Activated CD4-positive, alpha-beta T cell treated with anti-CD3 and anti-CD28 coated beads for 36 hours (primary cell): ENCODE results near the gene DBH. TPM values are rescaled to one million over a fixed set of nuclear protein-coding genes. Genes with fewer than 3 reads are reported as not detected.

Source experiments
- ATAC-seq: fragments of 200-7000 bp; cut with Tn5 transposase; one replicate; pipeline ENCODE4 v1.10.0; 2021; ENCODE audit warnings: mild to moderate bottlenecking, moderate library complexity
- CTCF ChIA-PET: fragments of 350-600 bp; sonication (Branson Sonifier 250); formaldehyde crosslinking; loops from one replicate; lab custom pipeline; 2021; ENCODE audit warnings: antibody characterized with exemption; lab: Charles Lee
- POLR2A ChIA-PET: fragments of 350-600 bp; sonication (Branson Sonifier 250); formaldehyde crosslinking; loops from one replicate; lab custom pipeline; 2021; ENCODE audit warnings: antibody characterized with exemption, inconsistent platforms; lab: Charles Lee
- DNase-seq: peaks from one replicate; pipeline ENCODE4 v3.0.0-alpha.2; 2020
- H3K27ac Mint-ChIP-seq: one replicate; pipeline ENCODE4 v1.8.0; 2021; ENCODE audit warnings: mixed read lengths
- H3K27me3 Mint-ChIP-seq: one replicate; pipeline ENCODE4 v1.8.0; 2021; ENCODE audit warnings: mixed read lengths
- H3K36me3 Mint-ChIP-seq: one replicate; pipeline ENCODE4 v1.8.0; 2021; ENCODE audit warnings: low read depth, mixed read lengths
- H3K4me1 Mint-ChIP-seq: one replicate; pipeline ENCODE4 v1.8.0; 2021; ENCODE audit warnings: mixed read lengths
- H3K4me3 Mint-ChIP-seq: one replicate; pipeline ENCODE4 v1.8.0; 2021; ENCODE audit warnings: mild to moderate bottlenecking, moderate library complexity, mixed read lengths
- H3K9me3 Mint-ChIP-seq: one replicate; pipeline ENCODE4 v1.8.0; 2021; ENCODE audit warnings: low read depth, mixed read lengths
- intact Hi-C, 2 experiments: fragments of 100-400 bp; cut with DNase I in 1 of 2; cut with micrococcal nuclease in 1 of 2; formaldehyde crosslinking; loops; one replicate each; pipeline versions ENCODE4 v1.14.2 to v1.15.1; 2022 to 2024; cut with DNase I, micrococcal nuclease
- total RNA-seq, 2 experiments: library from RNA; stranded (reverse); gene quantifications; one replicate each; pipeline ENCODE4 v1.2.3, GENCODE V29; 2021

Gene DBH
- total RNA-seq, 2 experiments from 2014 or later, result not detected

- Mint-ChIP-seq H3K27ac (no peak overlapping the region), H3K4me1 (peaks cover 13% of the 10 kb centered on the region), H3K27me3 (no peaks in the 10 kb centered on the region), H3K4me3 (no peak overlapping the region), H3K9me3 (no peaks in the 10 kb centered on the region), H3K36me3 (no peaks in the 10 kb centered on the region)
- ChIA-PET POLR2A (no interaction called here), CTCF (no interaction called here)
- ATAC-seq, result no peak
- DNase-seq, result no peak
- intact Hi-C loops, result no loop called here
Observed at GRCh38 chr9:133689151-133689763, 53.1 kb downstream of the DBH start.

GRCh38 chr9:133690081-133690561 is 54.0 kb downstream of the DBH start:
- ChIA-PET POLR2A (no interaction called here), CTCF (no interaction called here)
- no peaks in the 10 kb centered on the region for H3K9me3 Mint-ChIP-seq
- no peak overlapping the region for H3K4me3 Mint-ChIP-seq
- no peak for DNase-seq
- ATAC-seq, result no peak
- H3K36me3 Mint-ChIP-seq, result peaks cover 5% of the 10 kb centered on the region
- intact Hi-C loops, result no loop called here
- no peak overlapping the region for H3K27ac Mint-ChIP-seq
- H3K4me1 Mint-ChIP-seq, result peaks cover 11% of the 10 kb centered on the region
- no peaks in the 10 kb centered on the region for H3K27me3 Mint-ChIP-seq

GRCh38 chr9:133691191-133691590 is 55.0 kb downstream of the DBH start:
- peaks cover 5% of the 10 kb centered on the region for H3K36me3 Mint-ChIP-seq
- H3K4me1 Mint-ChIP-seq, result peaks cover 10% of the 10 kb centered on the region
- ChIA-PET CTCF (no interaction called here), POLR2A (no interaction called here)
- no peaks in the 10 kb centered on the region for H3K9me3 Mint-ChIP-seq
- ATAC-seq (no peak), DNase-seq (no peak)
- intact Hi-C loops, result no loop called here
- no peaks in the 10 kb centered on the region for H3K27me3 Mint-ChIP-seq
- H3K4me3 Mint-ChIP-seq, result no peak overlapping the region
- no peak overlapping the region for H3K27ac Mint-ChIP-seq

- Mint-ChIP-seq H3K4me3 (no peak overlapping the region), H3K36me3 (peaks cover 5% of the 10 kb centered on the region), H3K27ac (no peak overlapping the region), H3K27me3 (no peaks in the 10 kb centered on the region), H3K9me3 (no peaks in the 10 kb centered on the region), H3K4me1 (peaks cover 15% of the 10 kb centered on the region)
- ATAC-seq (peak; percentile 89), DNase-seq (peak; percentile 54)
- intact Hi-C loops, result no loop called here
- POLR2A ChIA-PET, result no interaction called here
- CTCF ChIA-PET, result interaction anchor here (0.6 kb wide), 1 partner anchor 10 kb away, joined by 4 read pairs; no protein-coding TSS in a partner anchor
Observed at GRCh38 chr9:133691626-133692363, 55.6 kb downstream of the DBH start.

GRCh38 chr9:133692364-133692985 is 56.3 kb downstream of the DBH start:
- ATAC-seq (no peak), DNase-seq (no peak)
- peaks cover 19% of the 10 kb centered on the region for H3K4me1 Mint-ChIP-seq
- intact Hi-C loops, result no loop called here
- POLR2A ChIA-PET, result no interaction called here
- CTCF ChIA-PET, result interaction anchor here (0.6 kb wide), 1 partner anchor 10 kb away, joined by 4 read pairs; no protein-coding TSS in a partner anchor
- no peaks in the 10 kb centered on the region for H3K27me3 Mint-ChIP-seq
- H3K36me3 Mint-ChIP-seq, result peaks cover 5% of the 10 kb centered on the region
- H3K4me3 Mint-ChIP-seq, result no peak overlapping the region
- no peaks in the 10 kb centered on the region for H3K9me3 Mint-ChIP-seq
- H3K27ac Mint-ChIP-seq, result no peak overlapping the region

GRCh38 chr9:133693116-133693515 is 57.0 kb downstream of the DBH start:
- intact Hi-C loops, result no loop called here
- Mint-ChIP-seq H3K9me3 (no peaks in the 10 kb centered on the region), H3K27ac (no peak overlapping the region), H3K27me3 (no peaks in the 10 kb centered on the region), H3K36me3 (peaks cover 5% of the 10 kb centered on the region), H3K4me3 (no peak overlapping the region), H3K4me1 (peaks cover 22% of the 10 kb centered on the region)
- POLR2A ChIA-PET, result no interaction called here
- ATAC-seq (no peak), DNase-seq (no peak)
- CTCF ChIA-PET, result interaction anchor here (0.7 to 1.1 kb wide), 3 partner anchors 9 to 301 kb away, joined by 3 to 5 read pairs (median 3); no protein-coding TSS in a partner anchor

- DNase-seq (no peak), ATAC-seq (no peak)
- no peaks in the 10 kb centered on the region for H3K9me3 Mint-ChIP-seq
- intact Hi-C loops, result no loop called here
- POLR2A ChIA-PET, result no interaction called here
- CTCF ChIA-PET, result interaction anchor here (0.7 to 1.1 kb wide), 4 partner anchors 10 to 300 kb away, joined by 3 to 5 read pairs (median 3); no protein-coding TSS in a partner anchor
- H3K4me3 Mint-ChIP-seq, result no peak overlapping the region
- H3K27me3 Mint-ChIP-seq, result no peaks in the 10 kb centered on the region
- H3K36me3 Mint-ChIP-seq, result peaks cover 8% of the 10 kb centered on the region
- no peak overlapping the region for H3K27ac Mint-ChIP-seq
- H3K4me1 Mint-ChIP-seq, result peaks cover 30% of the 10 kb centered on the region
Observed at GRCh38 chr9:133693703-133694529, 57.8 kb downstream of the DBH start.

GRCh38 chr9:133694686-133695085 is 58.5 kb downstream of the DBH start:
- H3K36me3 Mint-ChIP-seq, result peaks cover 8% of the 10 kb centered on the region
- ChIA-PET POLR2A (no interaction called here), CTCF (no interaction called here)
- H3K4me1 Mint-ChIP-seq, result peaks cover 33% of the 10 kb centered on the region
- intact Hi-C loops, result no loop called here
- H3K27ac Mint-ChIP-seq, result no peak overlapping the region
- ATAC-seq, result no peak
- H3K27me3 Mint-ChIP-seq, result no peaks in the 10 kb centered on the region
- peaks cover 1% of the 10 kb centered on the region for H3K9me3 Mint-ChIP-seq
- H3K4me3 Mint-ChIP-seq, result no peak overlapping the region
- no peak for DNase-seq

- peaks cover 1% of the 10 kb centered on the region for H3K9me3 Mint-ChIP-seq
- peaks cover 11% of the 10 kb centered on the region for H3K36me3 Mint-ChIP-seq
- no peak for DNase-seq
- H3K4me3 Mint-ChIP-seq, result no peak overlapping the region
- no peak overlapping the region for H3K27ac Mint-ChIP-seq
- CTCF ChIA-PET, result no interaction called here
- ATAC-seq, result no peak
- peaks cover 43% of the 10 kb centered on the region for H3K4me1 Mint-ChIP-seq
- intact Hi-C loops, result no loop called here
- no peaks in the 10 kb centered on the region for H3K27me3 Mint-ChIP-seq
- POLR2A ChIA-PET, result no interaction called here
Observed at GRCh38 chr9:133696071-133696472, 59.9 kb downstream of the DBH start.

GRCh38 chr9:133699546-133699945 is 63.4 kb downstream of the DBH start:
- CTCF ChIA-PET, result interaction anchor here (2.0 kb wide), 1 partner anchor 16 kb away, joined by 12 read pairs; no protein-coding TSS in a partner anchor
- POLR2A ChIA-PET, result no interaction called here

More at GRCh38 chr9:133699546-133699945, 63.4 kb downstream of the DBH start:
- no peak overlapping the region for H3K27ac Mint-ChIP-seq
- intact Hi-C loops, result no loop called here
- no peaks in the 10 kb centered on the region for H3K27me3 Mint-ChIP-seq
- H3K36me3 Mint-ChIP-seq, result peaks cover 10% of the 10 kb centered on the region
- H3K4me1 Mint-ChIP-seq, result peaks cover 51% of the 10 kb centered on the region
- no peak for ATAC-seq
- H3K4me3 Mint-ChIP-seq, result no peak overlapping the region
- DNase-seq, result no peak
- H3K9me3 Mint-ChIP-seq, result peaks cover 1% of the 10 kb centered on the region
